H1 (cell line): ENCODE measurements around the gene CTNNA3.

ENCODE experiments used
- BACH1 ChIP-seq: IDR thresholded peaks from 2 replicates; pipeline ENCODE4 v1.6.1; 2012; ENCODE audit warnings: low read length, improper control_type of control experiment
- CBX5 ChIP-seq: fragments of 300-800, 300-1000 bp; sonication (generic); IDR thresholded peaks from 2 replicates; pipeline ENCODE4 v1.7.1; 2016; ENCODE audit warnings: antibody characterized with exemption, low read length, low read depth
- JUN ChIP-seq: IDR thresholded peaks from 2 replicates; pipeline ENCODE4 v1.6.1; 2011; ENCODE audit warnings: low read depth, mild to moderate bottlenecking, improper control_type of control experiment, low read length
- POLR2AphosphoS5 ChIP-seq: IDR thresholded peaks from 2 replicates; pipeline ENCODE4 v1.6.1; 2011; ENCODE audit warnings: low read depth, low read length
- RBBP5 ChIP-seq: IDR thresholded peaks from 2 replicates; pipeline ENCODE4 v1.7.1; 2012; ENCODE audit warnings: low read depth, mild to moderate bottlenecking, inconsistent platforms, low read length, moderate library complexity, borderline replicate concordance
- RXRA ChIP-seq: IDR thresholded peaks from 2 replicates; pipeline ENCODE4 v1.6.1; 2011; ENCODE audit warnings: low read depth, mild to moderate bottlenecking, low read length, moderate library complexity; ENCODE audit not compliant: insufficient read depth
- SIN3A ChIP-seq, 2 experiments: IDR thresholded peaks in 1 of 2; conservative IDR thresholded peaks in 1 of 2; 2 replicates each; pipeline ENCODE4 v1.6.1; 2011 to 2012; ENCODE audit warnings: low read length in 2 of 2, improper control_type of control experiment in 1 of 2, low read depth in 1 of 2, mild to moderate bottlenecking in 1 of 2
- SP1 ChIP-seq: IDR thresholded peaks from 2 replicates; pipeline ENCODE4 v1.6.1; 2011; ENCODE audit warnings: low read depth, low read length
- SUZ12 ChIP-seq: fragments of 200-600 bp; sonication (generic); IDR thresholded peaks from 2 replicates; pipeline ENCODE4 v1.6.1; 2012; ENCODE audit warnings: mild to moderate bottlenecking, inconsistent platforms, low read length, moderate library complexity, mixed read lengths
- TAF1 ChIP-seq: IDR thresholded peaks from 2 replicates; pipeline ENCODE4 v1.6.1; 2011; ENCODE audit warnings: mild to moderate bottlenecking, low read depth, low read length
- YY1 ChIP-seq: IDR thresholded peaks from 2 replicates; pipeline ENCODE4 v1.6.1; 2011; ENCODE audit warnings: low read depth, mild to moderate bottlenecking, low read length
- TF ChIP-seq, protein P1 (sequence below), 3 experiments: IDR thresholded peaks; 1 replicate in 2 of 3; 2 replicates in 1 of 3; pipeline versions ENCODE4 v1.5.1 to v1.6.1; 2011; ENCODE audit warnings: low read length in 3 of 3, mild to moderate bottlenecking in 3 of 3, inconsistent platforms in 2 of 3, low read depth in 1 of 3, moderate library complexity in 1 of 3; ENCODE audit not compliant: insufficient read depth in 1 of 3; ENCODE audit errors: control extremely low read depth in 1 of 3

GRCh38 chr10:66273966-66274519 lies 1422.0 kb downstream of the CTNNA3 start:
- TF ChIP-seq, protein P1, sequence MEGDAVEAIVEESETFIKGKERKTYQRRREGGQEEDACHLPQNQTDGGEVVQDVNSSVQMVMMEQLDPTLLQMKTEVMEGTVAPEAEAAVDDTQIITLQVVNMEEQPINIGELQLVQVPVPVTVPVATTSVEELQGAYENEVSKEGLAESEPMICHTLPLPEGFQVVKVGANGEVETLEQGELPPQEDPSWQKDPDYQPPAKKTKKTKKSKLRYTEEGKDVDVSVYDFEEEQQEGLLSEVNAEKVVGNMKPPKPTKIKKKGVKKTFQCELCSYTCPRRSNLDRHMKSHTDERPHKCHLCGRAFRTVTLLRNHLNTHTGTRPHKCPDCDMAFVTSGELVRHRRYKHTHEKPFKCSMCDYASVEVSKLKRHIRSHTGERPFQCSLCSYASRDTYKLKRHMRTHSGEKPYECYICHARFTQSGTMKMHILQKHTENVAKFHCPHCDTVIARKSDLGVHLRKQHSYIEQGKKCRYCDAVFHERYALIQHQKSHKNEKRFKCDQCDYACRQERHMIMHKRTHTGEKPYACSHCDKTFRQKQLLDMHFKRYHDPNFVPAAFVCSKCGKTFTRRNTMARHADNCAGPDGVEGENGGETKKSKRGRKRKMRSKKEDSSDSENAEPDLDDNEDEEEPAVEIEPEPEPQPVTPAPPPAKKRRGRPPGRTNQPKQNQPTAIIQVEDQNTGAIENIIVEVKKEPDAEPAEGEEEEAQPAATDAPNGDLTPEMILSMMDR (IDR thresholded peaks at IDR 0.05; ENCODE audit: control extremely low read depth in 1 of 3, insufficient read depth in 1 of 3, low read depth in 1 of 3, low read length in 3 of 3): no peak
- TF ChIP-seq POLR2AphosphoS5 (no peak), SIN3A (conservative IDR thresholded peaks at IDR 0.05 in 1 of 2, IDR thresholded peaks at IDR 0.05 in 1 of 2; ENCODE audit: low read depth in 1 of 2, low read length in 2 of 2) (no peak), JUN (no peak), YY1 (no peak), RXRA (no peak), SUZ12 (no peak), TAF1 (no peak), BACH1 (no peak), SP1 (no peak), RBBP5 (no peak), CBX5 (no peak)
